ENCODE data around the gene HMCN2. TPM values are rescaled to one million over a fixed set of nuclear protein-coding genes. Genes with fewer than 3 reads are reported as not detected.

HMCN2 gene
- total RNA-seq, 1 donor from 2014 or later, result 3.3 TPM

DNA sequence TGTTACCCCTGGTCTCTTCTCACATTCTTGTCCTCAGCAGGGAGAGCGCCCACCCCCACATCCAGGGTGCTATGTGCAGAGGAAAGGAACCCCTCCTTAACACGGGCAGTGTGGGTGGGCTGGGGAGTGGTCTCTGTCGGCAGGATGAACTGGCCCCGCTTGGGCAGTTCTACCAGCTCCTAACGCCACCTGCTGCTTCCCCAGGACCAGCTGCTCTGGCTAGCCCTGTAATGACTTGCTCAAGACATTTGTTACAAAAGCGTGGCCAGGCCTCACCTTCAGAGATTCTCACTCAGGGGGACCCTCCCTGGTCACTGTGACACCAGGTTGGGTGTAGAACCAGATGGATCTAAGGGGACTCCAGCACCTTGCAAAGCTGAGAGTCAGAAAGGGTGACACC, 82.4 kb downstream of the HMCN2 start:
- DNase-seq (ENCODE audit: low spot score) (no peak), ATAC-seq (no peak)
- intact Hi-C loops (cut with DNase I), result no loop called here

DNA sequence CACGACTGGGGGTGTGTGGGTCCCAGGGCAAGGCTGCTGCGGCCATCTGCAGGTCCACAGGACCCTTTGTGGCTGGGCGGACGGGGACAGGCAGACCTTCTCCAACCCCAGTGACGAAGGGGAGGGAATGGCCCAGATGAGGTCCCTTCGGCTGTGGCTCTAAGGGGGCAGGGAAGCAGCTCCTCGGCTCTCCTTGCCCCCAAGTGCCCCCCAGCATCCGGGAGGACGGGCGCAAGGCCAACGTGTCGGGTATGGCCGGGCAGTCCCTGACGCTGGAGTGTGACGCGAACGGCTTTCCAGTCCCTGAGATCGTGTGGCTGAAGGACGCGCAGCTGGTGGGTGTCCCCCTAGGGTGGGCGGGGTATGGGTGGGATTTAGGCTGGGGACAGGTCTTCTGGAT, 82.8 kb downstream of the HMCN2 start:
- intact Hi-C loops (cut with DNase I), result no loop called here
- ATAC-seq, result no peak

DNA sequence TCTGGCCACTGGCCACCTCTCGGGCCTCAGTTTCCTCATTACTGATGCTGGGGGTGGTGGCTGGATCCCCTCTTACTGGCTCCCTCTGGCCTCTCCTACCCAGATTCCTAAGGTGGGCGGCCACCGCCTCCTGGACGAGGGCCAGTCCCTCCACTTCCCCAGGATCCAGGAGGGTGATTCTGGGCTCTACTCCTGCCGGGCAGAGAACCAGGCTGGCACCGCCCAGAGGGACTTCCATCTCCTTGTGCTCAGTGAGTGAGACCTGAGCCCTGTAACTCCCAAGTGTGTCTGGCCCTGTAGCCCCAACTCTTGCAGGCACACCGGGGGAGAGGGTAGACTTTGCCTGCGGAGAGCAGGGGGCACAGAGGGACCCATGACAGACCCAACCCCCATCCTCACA, 83.3 kb downstream of the HMCN2 start:
- DNase-seq (ENCODE audit: low spot score) (no peak), ATAC-seq (no peak)
- intact Hi-C loops (cut with DNase I), result no loop called here

More for the DNA sequence above, 82.8 kb downstream of the HMCN2 start:
- no peak for DNase-seq (ENCODE audit: low spot score)

DNA sequence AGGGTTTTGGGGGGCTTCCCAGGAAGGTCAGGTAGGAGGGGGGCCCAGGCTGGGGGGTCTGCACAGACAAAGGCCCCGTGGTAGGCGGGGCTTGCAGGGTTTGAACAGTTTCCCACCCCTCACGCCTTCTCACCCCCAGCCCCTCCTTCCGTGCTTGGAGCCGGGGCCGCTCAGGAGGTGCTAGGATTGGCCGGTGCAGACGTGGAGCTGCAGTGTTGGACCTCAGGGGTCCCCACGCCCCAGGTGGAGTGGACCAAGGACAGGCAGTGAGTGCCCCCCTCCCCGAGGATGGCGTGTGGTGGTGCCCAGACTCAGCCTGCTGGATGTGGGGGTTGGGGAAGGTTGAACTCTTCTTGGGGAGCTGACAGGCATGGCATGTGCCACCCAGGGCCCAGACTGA, 83.8 kb downstream of the HMCN2 start:
- DNase-seq (ENCODE audit: low spot score) (no peak), ATAC-seq (no peak)
- intact Hi-C loops (cut with DNase I), result no loop called here

DNA sequence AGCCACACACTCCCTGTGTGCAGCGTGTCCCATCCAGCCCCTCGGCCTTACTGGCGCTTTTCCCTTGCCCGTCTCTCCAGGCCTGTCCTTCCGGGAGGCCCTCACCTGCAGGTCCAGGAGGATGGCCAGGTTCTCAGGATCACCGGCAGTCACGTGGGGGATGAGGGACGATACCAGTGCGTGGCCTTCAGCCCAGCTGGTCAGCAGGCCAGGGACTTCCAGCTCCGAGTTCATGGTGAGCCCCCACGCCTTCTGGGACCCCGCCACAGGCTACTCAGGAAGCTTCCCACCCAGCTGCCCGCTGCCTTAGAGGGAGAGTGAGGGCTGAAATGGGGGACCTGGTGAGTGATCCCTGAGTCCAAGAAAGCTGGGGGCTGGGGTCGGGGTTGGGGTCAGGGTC, 85.8 kb downstream of the HMCN2 start:
- intact Hi-C loops (cut with DNase I), result no loop called here
- DNase-seq (ENCODE audit: low spot score) (no peak), ATAC-seq (no peak)

DNA sequence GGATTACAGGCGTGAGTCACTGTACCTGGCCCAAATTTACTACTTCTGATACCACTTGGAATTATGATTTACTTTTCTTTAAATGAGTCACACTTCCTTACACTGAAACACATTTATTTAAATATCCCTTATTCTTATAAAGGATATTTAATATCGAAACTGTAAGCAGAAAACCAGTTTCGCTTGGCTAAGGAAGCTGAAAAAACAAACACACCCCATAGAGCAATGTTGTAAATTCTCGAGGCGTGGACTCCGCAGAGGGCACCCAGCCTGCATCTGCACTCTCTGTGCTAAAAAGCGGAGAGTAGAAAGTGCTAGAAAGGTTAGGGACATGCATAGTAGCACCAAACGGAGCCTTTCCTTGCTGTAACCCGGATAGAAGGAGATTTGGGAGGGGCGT, 86.5 kb downstream of the HMCN2 start:
- ATAC-seq (peak; percentile 75), DNase-seq (ENCODE audit: low spot score) (no peak)
- intact Hi-C loops (cut with DNase I), result no loop called here

DNA sequence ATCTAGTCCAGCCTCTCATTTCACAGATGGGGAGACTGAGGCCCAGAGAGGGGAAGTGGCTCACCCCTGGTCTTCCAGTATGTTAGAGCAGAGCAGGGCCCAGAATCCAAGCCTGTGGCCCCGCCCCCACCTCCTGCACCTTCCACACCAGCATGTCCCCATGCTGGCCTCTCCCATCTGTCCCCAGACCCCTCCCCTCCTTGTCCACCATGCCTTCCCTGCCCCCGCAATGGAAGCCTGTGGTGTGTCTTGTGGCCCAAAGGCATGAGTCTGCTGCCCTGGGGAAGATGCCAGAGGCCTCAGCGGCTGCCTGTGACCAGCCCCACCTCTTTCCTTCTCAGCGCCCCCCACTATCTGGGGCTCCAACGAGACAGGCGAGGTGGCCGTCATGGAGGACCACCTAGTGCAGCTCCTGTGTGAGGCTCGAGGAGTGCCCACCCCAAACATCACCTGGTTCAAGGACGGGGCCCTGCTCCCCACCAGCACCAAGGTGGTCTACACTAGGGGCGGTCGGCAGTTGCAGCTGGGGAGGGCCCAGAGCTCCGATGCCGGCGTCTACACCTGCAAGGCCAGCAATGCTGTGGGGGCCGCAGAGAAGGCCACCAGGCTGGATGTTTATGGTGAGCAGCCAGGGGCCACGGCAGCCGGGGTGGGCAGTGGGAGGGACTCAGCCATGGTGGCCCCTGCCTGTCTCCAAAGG, 87.2 kb downstream of the HMCN2 start:
- ATAC-seq, result no peak
- DNase-seq (ENCODE audit: low spot score), result no peak
- intact Hi-C loops (cut with DNase I), result no loop called here

DNA sequence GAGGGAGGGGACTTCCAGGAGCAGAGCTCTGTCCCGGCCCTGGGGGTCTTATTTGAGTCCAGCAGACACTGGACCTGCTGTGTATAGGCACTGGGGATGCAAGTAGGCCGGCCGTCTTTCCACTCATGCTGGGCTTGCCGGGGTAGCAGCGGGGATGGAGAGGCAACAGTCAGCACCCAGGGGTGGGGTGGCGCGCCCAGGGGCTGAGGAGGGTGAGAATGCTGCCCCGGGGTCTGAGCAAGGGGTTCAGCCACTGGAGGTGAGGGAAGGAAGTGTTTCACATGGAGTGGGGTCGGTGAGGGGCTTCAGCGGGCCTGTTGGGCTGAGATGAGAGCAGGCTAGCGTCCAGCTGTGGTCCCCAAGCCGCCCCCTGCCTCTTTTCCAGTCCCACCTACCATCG, 88.8 kb downstream of the HMCN2 start:
- intact Hi-C loops (cut with DNase I), result no loop called here
- DNase-seq (ENCODE audit: low spot score) (no peak), ATAC-seq (no peak)

DNA sequence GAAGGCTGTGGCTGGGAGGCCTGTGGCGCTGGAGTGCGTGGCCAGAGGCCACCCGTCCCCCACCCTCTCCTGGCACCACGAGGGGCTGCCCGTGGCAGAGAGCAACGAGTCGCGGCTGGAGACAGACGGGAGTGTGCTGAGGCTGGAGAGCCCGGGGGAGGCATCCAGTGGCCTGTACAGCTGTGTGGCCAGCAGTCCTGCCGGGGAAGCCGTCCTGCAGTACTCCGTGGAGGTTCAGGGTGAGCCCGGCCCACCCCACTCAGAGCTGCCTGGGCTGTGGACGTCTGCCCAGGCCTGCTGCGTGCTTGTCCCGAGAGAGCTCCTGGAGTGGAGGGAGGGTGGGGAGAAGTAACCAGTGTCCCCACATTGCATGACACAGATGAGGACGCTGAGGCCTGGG, 89.2 kb downstream of the HMCN2 start:
- DNase-seq (ENCODE audit: low spot score) (no peak), ATAC-seq (peak; percentile 23)
- intact Hi-C loops (cut with DNase I), result no loop called here

DNA sequence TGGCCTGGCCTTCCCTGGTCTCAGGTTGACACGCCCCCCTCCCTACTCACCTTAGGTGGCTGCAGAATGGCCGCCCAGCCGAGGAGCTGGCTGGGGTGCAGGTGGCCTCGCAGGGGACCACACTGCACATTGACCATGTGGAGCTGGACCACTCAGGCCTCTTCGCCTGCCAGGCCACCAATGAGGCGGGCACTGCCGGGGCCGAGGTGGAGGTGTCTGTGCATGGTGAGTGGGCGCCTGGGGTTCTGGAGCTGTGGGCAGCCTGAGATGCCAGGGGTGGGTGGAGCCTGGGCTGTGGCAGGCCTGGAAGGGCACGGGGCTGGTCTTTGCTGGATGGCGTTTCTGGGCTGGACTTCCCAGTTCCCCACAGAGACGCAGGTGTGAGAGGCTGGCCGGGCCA, 90.5 kb downstream of the HMCN2 start:
- no peak for ATAC-seq
- no peak for DNase-seq (ENCODE audit: low spot score)
- intact Hi-C loops (cut with DNase I), result no loop called here

DNA sequence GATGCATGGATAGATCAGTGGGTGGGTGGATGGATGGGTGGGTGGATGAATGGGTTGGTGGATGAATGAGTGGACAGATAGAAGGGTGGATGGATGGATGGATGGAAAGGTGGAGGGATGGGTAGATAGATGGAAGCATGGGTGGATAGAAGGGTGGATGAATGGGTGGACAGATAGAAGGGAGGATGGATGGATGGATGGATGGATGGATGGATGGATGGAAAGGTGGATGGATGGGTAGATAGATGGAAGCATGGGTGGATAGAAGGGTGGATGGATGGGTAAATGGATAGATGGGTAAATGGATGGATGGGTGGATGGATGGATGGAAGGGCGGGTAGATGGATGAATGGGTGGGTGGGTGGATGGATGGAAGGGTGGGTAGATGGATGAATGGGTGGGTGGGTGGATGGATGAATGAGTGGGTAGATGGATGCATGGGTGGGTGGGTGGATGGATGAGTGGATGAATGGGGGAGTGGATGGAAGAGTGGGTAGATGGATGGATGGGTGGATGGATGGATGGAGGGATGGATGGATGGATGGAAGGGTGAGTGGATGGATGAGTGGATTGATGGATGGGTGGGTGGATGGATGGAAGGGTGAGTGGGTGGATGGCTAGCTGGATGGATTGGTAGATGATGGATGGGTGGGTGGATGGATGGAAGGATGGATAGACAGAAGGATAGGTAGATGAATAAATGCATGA, 91.5 kb downstream of the HMCN2 start:
- ATAC-seq (no peak), DNase-seq (ENCODE audit: low spot score) (no peak)
- intact Hi-C loops (cut with DNase I), result no loop called here

DNA sequence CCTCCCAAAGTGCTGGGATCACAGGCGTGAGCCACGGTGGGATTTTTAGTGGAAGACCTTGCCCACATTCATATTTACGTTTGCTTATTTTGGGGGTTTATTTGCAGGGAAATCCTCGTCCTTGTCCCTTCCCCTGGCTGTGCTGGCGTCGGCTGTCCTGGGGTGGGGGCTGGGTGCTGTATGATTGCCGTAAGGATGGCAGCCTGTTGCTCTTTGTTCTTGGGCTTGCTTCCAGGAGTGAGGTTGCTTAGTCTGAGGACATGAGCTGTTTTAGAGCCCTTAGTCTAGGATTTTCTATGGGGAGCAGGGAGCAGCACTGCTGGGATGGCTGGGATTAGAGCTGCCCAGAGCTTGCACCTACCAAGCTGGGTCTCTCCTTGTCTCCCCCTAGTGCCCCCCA, 93.4 kb downstream of the HMCN2 start:
- intact Hi-C loops (cut with DNase I), result no loop called here
- no peak for ATAC-seq
- no peak for DNase-seq (ENCODE audit: low spot score)

DNA sequence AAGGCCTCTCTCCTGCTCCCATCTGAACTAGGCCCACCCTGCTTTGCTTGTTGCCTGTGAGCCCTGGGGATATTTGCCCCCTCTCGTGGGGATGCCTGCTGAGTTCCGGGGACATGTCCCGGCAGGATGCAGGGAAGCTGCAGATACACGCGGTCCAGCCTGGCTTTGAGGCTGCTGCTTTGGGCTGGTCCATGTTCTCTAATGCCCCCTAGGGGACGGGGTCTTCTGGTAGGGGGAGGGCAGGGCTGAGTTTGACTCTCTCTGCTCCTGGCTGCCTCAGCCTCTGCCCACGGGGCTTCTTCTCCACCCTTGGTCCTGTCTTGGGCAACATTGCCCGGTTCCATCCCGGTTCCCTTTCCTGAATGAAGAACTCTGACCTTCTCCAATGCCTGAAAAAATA, 94.3 kb downstream of the HMCN2 start:
- ATAC-seq, result no peak
- intact Hi-C loops (cut with DNase I), result no loop called here
- DNase-seq (ENCODE audit: low spot score), result no peak

DNA sequence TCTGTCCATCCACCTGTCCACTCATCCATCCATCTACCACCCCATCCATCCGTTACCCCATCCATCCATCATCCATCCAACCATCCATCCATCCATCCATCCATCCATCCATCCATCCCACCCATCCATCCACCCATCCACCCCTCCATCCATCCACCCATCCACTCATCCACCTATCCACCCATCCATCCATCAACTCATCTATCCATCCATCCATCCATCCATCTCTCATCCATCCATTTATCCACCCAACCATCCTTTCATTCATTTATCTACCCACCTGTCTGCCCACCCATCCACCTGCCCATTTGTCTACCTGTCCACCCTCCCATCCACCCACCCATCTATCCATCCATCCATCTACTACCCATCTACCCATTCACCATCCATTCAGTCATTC, 95.1 kb downstream of the HMCN2 start:
- ATAC-seq, result no peak
- DNase-seq (ENCODE audit: low spot score), result no peak
- intact Hi-C loops (cut with DNase I), result no loop called here

DNA sequence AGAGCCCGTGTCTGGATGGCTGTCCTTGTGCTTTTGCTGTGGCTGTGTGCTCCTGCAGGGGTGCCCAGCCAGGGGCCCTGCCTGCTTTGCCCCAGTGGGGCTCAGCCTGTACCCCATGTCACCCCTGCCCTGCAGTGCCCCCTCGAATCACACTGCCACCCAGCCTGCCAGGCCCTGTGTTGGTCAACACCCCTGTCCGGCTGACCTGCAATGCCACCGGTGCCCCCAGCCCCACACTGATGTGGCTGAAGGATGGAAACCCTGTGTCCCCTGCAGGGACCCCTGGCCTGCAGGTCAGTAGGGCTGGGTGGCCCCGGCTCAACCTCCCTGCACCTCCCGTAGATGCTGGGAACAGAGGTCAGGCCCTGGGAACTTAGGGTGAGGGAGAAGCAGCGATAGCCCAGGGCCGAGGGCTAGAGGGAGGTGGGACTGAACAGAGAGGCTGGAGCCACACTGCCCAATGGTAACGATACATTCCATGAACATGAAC, 96.4 kb downstream of the HMCN2 start:
- no peak for DNase-seq (ENCODE audit: low spot score)
- ATAC-seq, result no peak
- intact Hi-C loops (cut with DNase I), result no loop called here

DNA sequence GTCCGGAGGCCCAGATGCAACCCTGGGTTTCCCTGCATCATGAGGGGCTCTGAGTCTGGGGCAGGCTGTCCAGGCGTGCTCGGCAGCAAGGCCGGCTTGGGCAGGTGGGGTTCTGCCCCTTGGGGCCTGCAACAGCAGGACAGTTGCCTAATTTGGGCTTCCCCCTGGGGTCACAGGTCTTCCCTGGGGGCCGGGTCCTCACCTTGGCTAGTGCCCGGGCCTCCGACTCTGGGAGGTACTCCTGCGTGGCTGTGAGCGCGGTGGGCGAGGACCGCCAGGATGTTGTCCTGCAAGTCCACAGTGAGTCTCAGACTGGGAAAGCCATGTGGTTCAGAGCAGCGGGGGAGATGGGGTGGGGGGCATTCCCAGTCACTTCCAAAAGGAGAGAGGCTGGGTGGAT, 97.1 kb downstream of the HMCN2 start:
- intact Hi-C loops (cut with DNase I), result no loop called here
- no peak for DNase-seq (ENCODE audit: low spot score)

DNA sequence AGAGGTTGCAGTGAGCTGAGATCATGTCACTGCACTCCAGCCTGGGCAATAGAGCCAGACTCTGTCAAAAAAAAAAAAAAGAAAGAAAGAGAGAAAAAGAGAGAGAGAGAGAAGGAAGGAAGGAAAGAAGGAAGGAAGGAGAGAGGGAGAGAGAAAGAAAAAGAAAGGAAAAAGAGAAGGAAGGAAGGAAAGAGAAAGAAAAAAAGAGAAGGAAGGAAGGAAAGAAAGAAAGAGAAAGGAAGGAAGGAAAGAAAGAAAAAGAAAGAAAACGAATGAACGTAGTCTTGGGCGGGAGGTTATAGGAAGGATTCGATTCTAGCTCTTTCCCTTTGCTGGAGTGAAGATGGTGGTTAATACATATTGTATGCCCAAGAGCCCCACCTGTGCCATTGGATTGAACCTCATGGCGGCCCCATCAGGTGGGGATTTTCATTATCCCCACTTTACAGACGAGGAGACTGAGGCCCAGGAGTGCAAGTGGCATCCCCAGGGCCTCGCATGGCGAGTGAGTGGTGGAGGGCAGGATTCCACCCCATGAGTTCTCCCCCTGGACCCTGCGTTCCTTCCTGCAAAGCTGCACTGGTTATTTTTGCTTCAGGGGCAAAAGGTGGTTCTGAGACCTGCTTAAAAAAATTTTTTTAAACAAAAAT, 98.3 kb downstream of the HMCN2 start:
- no peak for DNase-seq (ENCODE audit: low spot score)
- ATAC-seq, result no peak
- intact Hi-C loops (cut with DNase I), result no loop called here

More for the DNA sequence above, 97.1 kb downstream of the HMCN2 start:
- ATAC-seq, result no peak

DNA sequence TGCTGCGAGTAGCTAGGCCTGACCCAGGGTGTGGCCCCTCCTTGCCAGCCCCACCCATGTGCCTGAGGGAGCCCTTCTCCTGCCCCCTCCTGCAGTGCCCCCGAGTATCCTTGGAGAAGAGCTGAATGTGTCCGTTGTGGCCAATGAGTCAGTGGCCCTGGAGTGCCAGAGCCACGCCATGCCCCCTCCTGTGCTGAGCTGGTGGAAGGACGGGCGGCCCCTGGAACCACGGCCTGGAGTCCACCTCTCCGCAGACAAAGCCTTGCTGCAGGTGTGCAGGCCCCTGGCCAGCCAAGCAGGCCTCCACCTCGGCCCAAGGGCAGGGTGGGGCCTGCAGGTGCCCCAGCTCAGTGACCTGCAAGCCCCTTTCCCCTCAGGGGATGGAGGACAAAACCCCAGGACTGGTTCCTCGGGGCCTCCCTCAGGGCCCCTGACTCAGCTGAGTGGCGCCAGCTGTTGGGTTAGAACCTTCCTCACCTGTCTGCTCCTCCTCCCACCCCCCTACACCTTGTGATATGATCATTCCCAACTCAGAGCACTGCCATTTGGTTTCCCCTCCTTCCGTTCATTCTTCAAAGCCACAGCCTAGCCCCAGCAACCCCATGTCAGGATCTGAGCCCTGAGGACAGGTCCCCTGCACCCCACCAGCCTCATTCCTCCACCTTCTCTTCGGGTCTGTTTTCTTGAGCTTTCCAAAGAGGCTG, 99.2 kb downstream of the HMCN2 start:
- intact Hi-C loops (cut with DNase I), result no loop called here
- no peak for ATAC-seq
- no peak for DNase-seq (ENCODE audit: low spot score)

DNA sequence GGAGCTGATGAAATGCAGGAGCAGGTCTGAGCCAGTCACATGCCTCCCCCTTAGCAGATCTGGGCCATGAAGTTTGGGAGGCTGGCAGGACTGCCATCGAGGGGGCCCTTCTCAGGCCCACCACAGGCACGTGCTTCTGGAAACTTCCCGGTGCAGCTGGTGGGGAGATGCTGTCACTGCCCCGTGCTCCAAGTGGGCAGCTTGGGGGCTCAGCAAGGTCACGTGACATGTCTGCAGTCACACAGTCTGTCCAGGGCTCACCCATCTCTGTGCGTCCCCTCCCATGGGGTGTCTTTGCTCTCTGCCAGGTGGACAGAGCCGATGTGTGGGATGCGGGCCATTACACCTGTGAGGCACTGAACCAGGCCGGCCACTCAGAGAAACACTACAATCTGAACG, 99.8 kb downstream of the HMCN2 start:
- intact Hi-C loops (cut with DNase I), result no loop called here
- ATAC-seq, result no peak
- DNase-seq (ENCODE audit: low spot score), result no peak

DNA sequence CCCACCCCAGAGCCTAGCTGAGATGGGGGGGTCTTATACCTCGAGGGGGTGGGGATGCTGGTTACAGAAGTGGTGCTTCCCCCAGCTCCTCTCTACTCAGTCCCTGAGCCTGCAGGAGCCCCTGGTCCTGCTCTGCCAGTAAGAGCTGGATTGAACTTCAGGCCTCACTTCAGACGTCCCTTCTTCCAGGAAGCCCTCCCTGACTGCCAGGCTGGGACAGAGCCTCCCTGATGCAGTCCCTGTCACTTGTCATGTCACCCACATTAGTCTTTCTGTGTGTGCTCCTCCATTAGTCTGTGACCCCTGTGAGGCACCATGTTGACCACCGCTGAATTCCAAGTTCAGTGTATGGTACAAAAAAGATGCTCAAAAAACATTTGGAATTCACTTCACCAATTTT, 100.5 kb downstream of the HMCN2 start:
- ATAC-seq, result no peak

More for the DNA sequence above, 100.5 kb downstream of the HMCN2 start:
- intact Hi-C loops (cut with DNase I), result no loop called here
- DNase-seq (ENCODE audit: low spot score), result no peak

Measured in sciatic nerve (tissue), 2 donors.